Right lobe of liver (tissue), 6 donors: ENCODE results near the gene NAA20. TPM values are rescaled to one million over a fixed set of nuclear protein-coding genes. Genes with fewer than 3 reads are reported as not detected.

ENCODE experiments used
- ATAC-seq, 4 donors: fragments of 200-7000 bp; cut with Tn5 transposase; one replicate each; pipeline ENCODE4 v1.9.1; 2020; ENCODE audit warnings: mild to moderate bottlenecking in 4 of 4, moderate library complexity in 4 of 4
- DNase-seq, 3 donors: peaks; one replicate each; pipeline ENCODE4 v3.0.0-alpha.2; 2020
- H3K27ac ChIP-seq, 3 donors: fragments of 200-600 bp; one replicate each; pipeline ENCODE4 v1.8.0; 2022
- H3K27me3 ChIP-seq, 2 donors: fragments of 200-600 bp; one replicate each; pipeline ENCODE4 v1.8.0; 2022
- H3K36me3 ChIP-seq, 4 donors: fragments of 200-600 bp; sonication (generic) in 1 of 4; one replicate each; pipeline versions ENCODE4 v1.5.1 to v1.8.0; 2017 to 2022; ENCODE audit warnings: control low read depth in 1 of 4
- H3K4me1 ChIP-seq, 4 donors: fragments of 200-600 bp; sonication (generic) in 1 of 4; one replicate each; pipeline versions ENCODE4 v1.5.1 to v1.8.0; 2017 to 2022; ENCODE audit warnings: control low read depth in 1 of 4
- H3K4me3 ChIP-seq, 3 donors: fragments of 200-600 bp; one replicate each; pipeline ENCODE4 v1.8.0; 2022
- H3K9me3 ChIP-seq, 4 donors: fragments of 200-600 bp; sonication (generic) in 1 of 4; one replicate each; pipeline versions ENCODE4 v1.5.1 to v1.8.0; 2017 to 2022; ENCODE audit warnings: control low read depth in 1 of 4
- CTCF ChIP-seq, 4 donors: fragments of 200-600 bp in 3 of 4; fragments of 450-650 bp in 1 of 4; IDR thresholded peaks; one replicate each; pipeline versions ENCODE4 v1.5.1 to v1.8.0; 2016 to 2022; ENCODE audit warnings: antibody characterized with exemption in 4 of 4, mild to moderate bottlenecking in 2 of 4
- POLR2A ChIP-seq: fragments of 450-650 bp; IDR thresholded peaks from one replicate; pipeline ENCODE4 v1.6.1; 2017; ENCODE audit warnings: antibody characterized with exemption, mild to moderate bottlenecking
- WGBS: methylation state at CpG from one replicate; pipeline ENCODE4 v1.1.6; 2018; ENCODE audit warnings: low coverage, low lambda C conversion rate; ENCODE audit not compliant: insufficient coverage; ENCODE audit errors: missing lambda C conversion rate; 5-methylcytosine and 5-hydroxymethylcytosine counted together
- intact Hi-C, 2 donors: fragments of 100-400 bp; cut with DNase I; formaldehyde crosslinking; loops; one replicate each; pipeline versions ENCODE4 v1.11.2 to v1.14.1; 2022
- total RNA-seq, 6 experiments: library from RNA; depleted of rRNA in 2 of 6; stranded (reverse); fragments of >200 nt in 2 of 6; fragmentation: NEBNext Ultra II Directional in 3 of 6; extraction: Animal tissue kit (Norgen Biotek cat#: 25700) in 3 of 6; gene quantifications; one replicate each; pipeline versions ENCODE4 v1.1.0 to v1.2.4, GENCODE V29; 2016 to 2023
- donor health status: DM: no; HTN: yes; CAD: no.
- donor health status: DM: no; HTN: no; CAD: no.
- donor health status: DM: no; HTN: no; CAD: no.
- donor health status: DM: no; HTN: yes; CAD: no.
- donor health status: DM: no; HTN: yes; CAD: no.

The NAA20 gene
- total RNA-seq, 6 experiments from 2014 or later: 34.0 to 48.0 (median 41.7) TPM

GRCh38 chr20:20018366-20018765 lies 1.2 kb downstream of the NAA20 start:
- no peak for DNase-seq
- Histone ChIP-seq H3K9me3 (no peaks in the 10 kb centered on the region), H3K4me3 (peak overlapping the region; percentile 84 to 99 (median 91)), H3K27ac (no peak overlapping the region), H3K27me3 (no peaks in the 10 kb centered on the region), H3K4me1 (peaks cover 0 to 23% (median 11%) of the 10 kb centered on the region in 4 donors), H3K36me3 (peaks cover 0 to 4% (median 1%) of the 10 kb centered on the region in 4 donors)
- intact Hi-C loops: no loop called here
- 89% methylated on average over 7 of the region's 8 CpGs for whole genome bisulfite sequencing
- TF ChIP-seq CTCF (IDR thresholded peaks at IDR 0.05): no peak
- TF ChIP-seq POLR2A: no peak
- no peak for ATAC-seq

- 43% methylated on average over 2 of the region's 2 CpGs for WGBS
- H3K27ac ChIP-seq: no peak overlapping the region
- intact Hi-C loops: no loop called here
- no peak overlapping the region for H3K4me3 ChIP-seq
- no peaks in the 10 kb centered on the region for H3K27me3 ChIP-seq
- DNase-seq (no peak), ATAC-seq (no peak)
- no peak for TF ChIP-seq CTCF (IDR thresholded peaks at IDR 0.05)
- no peak for TF ChIP-seq POLR2A
- H3K4me1 ChIP-seq: peaks cover 0 to 23% (median 11%) of the 10 kb centered on the region in 4 donors
- no peaks in the 10 kb centered on the region for H3K9me3 ChIP-seq
- peaks cover 0 to 7% (median 2%) of the 10 kb centered on the region in 4 donors for H3K36me3 ChIP-seq
Measured at GRCh38 chr20:20019123-20019522, 2.0 kb downstream of the NAA20 start.

GRCh38 chr20:20020908-20021307 lies 3.7 kb downstream of the NAA20 start:
- 84% methylated on average over 10 of the region's 11 CpGs for WGBS

GRCh38 chr20:20021835-20022234 lies 4.7 kb downstream of the NAA20 start:
- Histone ChIP-seq H3K4me1 (peaks cover 0 to 23% (median 6%) of the 10 kb centered on the region in 4 donors), H3K4me3 (no peak overlapping the region), H3K27ac (no peak overlapping the region), H3K27me3 (no peaks in the 10 kb centered on the region), H3K9me3 (no peaks in the 10 kb centered on the region), H3K36me3 (peaks cover 0 to 7% (median 2%) of the 10 kb centered on the region in 4 donors)
- no peak for ATAC-seq
- intact Hi-C loops: no loop called here
- TF ChIP-seq POLR2A (no peak), CTCF (IDR thresholded peaks at IDR 0.05) (no peak)
- 91% methylated on average over 6 of the region's 7 CpGs for WGBS
- no peak for DNase-seq

More at GRCh38 chr20:20020908-20021307, 3.7 kb downstream of the NAA20 start:
- ATAC-seq (no peak), DNase-seq (no peak)
- Histone ChIP-seq H3K27me3 (no peaks in the 10 kb centered on the region), H3K36me3 (peaks cover 0 to 7% (median 2%) of the 10 kb centered on the region in 4 donors), H3K4me1 (peaks cover 0 to 23% (median 11%) of the 10 kb centered on the region in 4 donors), H3K27ac (no peak overlapping the region), H3K4me3 (no peak overlapping the region), H3K9me3 (no peaks in the 10 kb centered on the region)
- TF ChIP-seq POLR2A (no peak), CTCF (IDR thresholded peaks at IDR 0.05) (no peak)
- intact Hi-C loops: no loop called here

- TF ChIP-seq CTCF (IDR thresholded peaks at IDR 0.05) (no peak), POLR2A (no peak)
- ATAC-seq: no peak
- Histone ChIP-seq H3K36me3 (peaks cover 0 to 10% (median 4%) of the 10 kb centered on the region in 4 donors), H3K27me3 (no peaks in the 10 kb centered on the region), H3K27ac (no peak overlapping the region), H3K4me3 (no peak overlapping the region), H3K4me1 (peaks cover 0 to 23% (median 6%) of the 10 kb centered on the region in 4 donors), H3K9me3 (no peaks in the 10 kb centered on the region)
- intact Hi-C loops: no loop called here
- DNase-seq: no peak
Measured at GRCh38 chr20:20022498-20022897, 5.3 kb downstream of the NAA20 start.
